Activated naive CD4-positive, alpha-beta T cell treated with anti-CD3 and anti-CD28 coated beads, Interleukin-2, amount 50 U/mL, for 72 hours (primary cell): Measurements from ENCODE around the gene CACNB4. TPM values are rescaled to one million over a fixed set of nuclear protein-coding genes. Genes with fewer than 3 reads are reported as not detected.
A peak's percentile ranks its signal among the peaks of the same experiment; 100 is the strongest.

Experiments
- ATAC-seq, 2 donors: fragments of 150-1000 bp; cut with Tn5 transposase; 2 replicates each; pipeline ENCODE4 v1.10.0; 2021; ENCODE audit warnings: mild to moderate bottlenecking in 2 of 2, moderate library complexity in 2 of 2
- DNase-seq, 2 donors: peaks; one replicate each; pipeline ENCODE4 v3.0.0; 2021 to 2022; ENCODE audit warnings: low spot score in 2 of 2
- H3K27ac Mint-ChIP-seq, 2 donors: one replicate each; pipeline ENCODE4 v1.8.0; 2022; ENCODE audit warnings: mild to moderate bottlenecking in 2 of 2, mixed read lengths in 2 of 2
- H3K36me3 Mint-ChIP-seq, 2 donors: one replicate each; pipeline ENCODE4 v1.8.0; 2022; ENCODE audit warnings: mixed read lengths in 2 of 2
- H3K9me3 Mint-ChIP-seq, 2 donors: one replicate each; pipeline ENCODE4 v1.8.0; 2022; ENCODE audit warnings: mixed read lengths in 2 of 2
- total RNA-seq, 2 donors: library from RNA; stranded (reverse); gene quantifications; one replicate each; pipeline ENCODE4 v1.2.3, GENCODE V29; 2022

The CACNB4 gene
- total RNA-seq, 2 donors from 2014 or later, result 0.32 to 1.5 TPM

GRCh38 chr2:151978709-151979108 lies 120.1 kb downstream of the CACNB4 start:
- Mint-ChIP-seq H3K36me3 (no peaks in the 10 kb centered on the region), H3K9me3 (no peaks in the 10 kb centered on the region), H3K27ac (peak overlapping the region in 1 of 2 donors; percentile 7)
- ATAC-seq (no peak), DNase-seq (no peak)

- Mint-ChIP-seq H3K36me3 (no peaks in the 10 kb centered on the region), H3K9me3 (no peaks in the 10 kb centered on the region), H3K27ac (no peak overlapping the region)
- ATAC-seq (no peak), DNase-seq (no peak)
These were observed 121.2 kb downstream of the CACNB4 start for GRCh38 chr2:151977631-151978030.

GRCh38 chr2:151976945-151977353 lies 121.9 kb downstream of the CACNB4 start:
- no peaks in the 10 kb centered on the region for H3K9me3 Mint-ChIP-seq
- DNase-seq (peak in 1 of 2 donors; percentile 23), ATAC-seq (peak; percentile 74 to 85)
- H3K36me3 Mint-ChIP-seq, result no peaks in the 10 kb centered on the region
- no peak overlapping the region for H3K27ac Mint-ChIP-seq

DNA sequence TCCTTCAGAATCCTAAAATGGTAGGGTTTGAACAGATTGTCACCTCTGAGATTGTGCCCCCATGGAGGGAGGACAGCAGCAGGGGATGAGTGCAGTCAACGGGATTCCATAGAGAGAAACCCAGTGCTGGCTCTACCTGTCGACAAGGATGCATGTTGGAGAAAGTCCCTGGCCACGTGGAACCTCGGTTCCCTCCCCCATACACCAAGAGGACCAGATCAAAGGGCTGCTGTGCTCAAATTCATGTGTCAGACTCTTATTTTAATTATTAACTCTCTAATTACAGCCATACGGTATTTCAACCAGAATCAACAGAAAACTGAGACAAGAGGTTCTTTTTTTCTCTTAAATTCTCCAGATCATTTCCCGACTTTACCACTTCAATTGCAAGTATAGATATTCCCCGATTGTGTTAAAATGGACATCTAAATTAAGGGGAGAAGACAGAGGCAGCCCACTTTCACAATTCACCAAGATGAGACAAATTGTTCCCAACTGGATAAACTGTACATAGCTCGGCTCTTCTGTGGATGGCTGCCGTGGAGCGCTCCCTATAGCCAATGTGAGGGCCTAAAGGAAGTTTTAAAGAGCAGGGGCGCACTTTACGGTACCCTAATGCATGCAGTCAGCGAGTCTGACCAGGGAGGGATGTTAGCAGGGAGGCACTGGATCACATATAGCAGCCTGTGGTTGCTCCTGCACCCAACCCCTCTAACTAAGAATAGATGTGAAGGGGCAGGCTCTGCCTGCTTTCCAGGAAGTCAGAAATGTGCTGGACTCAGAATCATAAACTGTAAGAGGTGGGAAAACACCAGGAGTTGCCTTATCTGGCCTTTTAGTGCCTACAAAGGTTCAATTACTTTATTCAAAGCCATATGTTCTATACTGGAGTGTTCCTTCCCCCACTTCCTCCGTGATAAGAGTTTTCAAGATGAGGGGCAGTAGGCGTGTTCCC lies 123.1 kb downstream of the CACNB4 start:
- H3K36me3 Mint-ChIP-seq, result no peaks in the 10 kb centered on the region
- ATAC-seq (no peak), DNase-seq (no peak)
- no peaks in the 10 kb centered on the region for H3K9me3 Mint-ChIP-seq
- H3K27ac Mint-ChIP-seq, result no peak overlapping the region

DNA sequence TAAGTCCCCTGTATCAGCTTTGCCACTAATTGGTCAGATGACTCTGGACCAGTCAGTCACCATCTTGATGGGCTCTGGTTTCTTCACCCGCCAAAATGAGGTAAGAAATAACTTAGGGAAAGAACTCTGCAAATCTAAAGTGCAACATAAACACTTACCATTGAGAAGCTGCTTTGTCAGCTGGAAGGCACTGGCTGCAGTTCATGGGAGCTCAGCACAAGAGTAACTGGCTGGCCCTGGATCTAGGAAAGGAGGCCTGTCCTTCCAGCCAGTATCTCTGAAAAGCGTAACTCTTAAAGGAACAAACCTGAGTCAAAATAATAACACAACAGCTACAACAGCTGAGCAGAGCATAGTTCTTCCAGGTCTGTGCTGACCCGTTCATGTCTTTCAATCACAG lies 123.9 kb downstream of the CACNB4 start:
- no peaks in the 10 kb centered on the region for H3K36me3 Mint-ChIP-seq
- DNase-seq, result no peak
- H3K9me3 Mint-ChIP-seq, result no peaks in the 10 kb centered on the region
- H3K27ac Mint-ChIP-seq, result no peak overlapping the region
- no peak for ATAC-seq

GRCh38 chr2:151973901-151974199 lies 125.0 kb downstream of the CACNB4 start:
- Mint-ChIP-seq H3K36me3 (no peaks in the 10 kb centered on the region), H3K9me3 (no peaks in the 10 kb centered on the region), H3K27ac (no peak overlapping the region)
- ATAC-seq (no peak), DNase-seq (no peak)

GRCh38 chr2:151973013-151973900 lies 125.6 kb downstream of the CACNB4 start:
- Mint-ChIP-seq H3K36me3 (no peaks in the 10 kb centered on the region), H3K9me3 (no peaks in the 10 kb centered on the region)
- ATAC-seq, result no peak

GRCh38 chr2:151972241-151973012 lies 126.4 kb downstream of the CACNB4 start:
- Mint-ChIP-seq H3K36me3 (no peaks in the 10 kb centered on the region), H3K27ac (no peak overlapping the region), H3K9me3 (no peaks in the 10 kb centered on the region)
- DNase-seq (no peak), ATAC-seq (no peak)

More at GRCh38 chr2:151973013-151973900, 125.6 kb downstream of the CACNB4 start:
- DNase-seq, result no peak
- H3K27ac Mint-ChIP-seq, result no peak overlapping the region

GRCh38 chr2:151971301-151972051 lies 127.4 kb downstream of the CACNB4 start:
- no peak for ATAC-seq

GRCh38 chr2:151968770-151969470 lies 129.9 kb downstream of the CACNB4 start:
- DNase-seq (no peak), ATAC-seq (no peak)
- Mint-ChIP-seq H3K9me3 (no peaks in the 10 kb centered on the region), H3K36me3 (no peaks in the 10 kb centered on the region), H3K27ac (no peak overlapping the region)

More at GRCh38 chr2:151971301-151972051, 127.4 kb downstream of the CACNB4 start:
- Mint-ChIP-seq H3K9me3 (no peaks in the 10 kb centered on the region), H3K27ac (no peak overlapping the region), H3K36me3 (no peaks in the 10 kb centered on the region)
- DNase-seq, result no peak

DNA sequence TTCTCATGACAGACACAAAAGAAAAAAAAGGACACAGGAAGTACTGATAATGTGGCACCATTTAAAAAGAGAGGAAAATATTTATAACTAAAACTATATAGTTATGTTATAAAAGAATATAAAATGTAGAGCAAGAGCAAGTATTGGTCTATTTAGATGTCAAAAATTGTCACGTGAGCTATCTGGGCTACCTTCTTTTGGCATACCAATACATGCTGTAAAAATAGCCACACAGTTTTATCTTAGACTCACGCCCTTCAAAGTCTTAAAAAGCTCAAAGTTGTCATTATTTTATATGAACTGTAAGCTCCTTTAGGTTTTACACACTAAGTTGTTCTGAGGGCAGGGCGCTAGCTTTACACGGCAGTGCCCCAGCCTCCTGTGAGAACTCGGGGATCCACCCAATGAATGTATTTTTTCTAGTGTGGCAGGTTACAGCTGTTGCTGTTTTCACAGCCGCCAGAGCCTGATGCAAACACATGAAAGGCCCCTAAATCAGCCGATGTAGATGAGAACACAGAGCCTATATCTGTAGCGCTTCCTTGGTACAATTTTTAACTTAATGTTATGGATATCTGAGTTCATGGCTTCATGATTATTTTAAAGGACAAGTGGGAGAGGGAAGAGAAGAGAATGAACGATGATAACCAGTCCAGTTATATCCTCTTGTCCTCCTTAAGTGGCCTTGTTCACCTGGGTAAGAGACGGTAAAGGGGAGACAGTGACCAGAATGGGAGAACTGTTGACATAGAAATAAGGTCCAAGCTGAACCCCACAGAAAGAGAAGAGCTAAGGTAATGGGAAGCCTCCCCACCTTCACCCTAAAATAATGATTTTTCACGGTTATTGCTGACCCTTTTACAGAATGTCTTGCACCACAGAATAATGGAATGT lies 130.8 kb downstream of the CACNB4 start:
- H3K36me3 Mint-ChIP-seq, result no peaks in the 10 kb centered on the region
- peak overlapping the region in 1 of 2 donors; percentile 57 for H3K27ac Mint-ChIP-seq
- no peak for ATAC-seq
- no peak for DNase-seq
- no peaks in the 10 kb centered on the region for H3K9me3 Mint-ChIP-seq

DNA sequence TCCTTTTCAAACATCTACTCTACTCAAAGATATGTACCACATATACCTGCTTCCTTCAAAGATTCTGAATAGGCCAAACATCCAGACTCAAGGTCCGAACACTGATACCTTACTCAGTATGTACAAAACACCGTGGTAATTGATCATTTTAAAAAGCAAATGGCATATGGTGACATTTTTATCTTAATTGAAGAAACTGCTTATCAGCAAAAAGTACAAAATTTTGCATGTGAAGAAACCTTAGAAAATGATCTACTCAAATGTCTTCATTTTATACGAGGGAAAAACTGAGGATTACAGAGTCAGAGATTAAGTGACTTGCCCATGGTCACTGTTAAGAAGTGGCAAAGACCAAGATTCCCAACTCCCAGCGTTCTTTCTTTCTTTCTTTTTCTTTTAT lies 133.0 kb downstream of the CACNB4 start:
- no peak for DNase-seq
- Mint-ChIP-seq H3K27ac (no peak overlapping the region), H3K9me3 (no peaks in the 10 kb centered on the region), H3K36me3 (no peaks in the 10 kb centered on the region)
- ATAC-seq, result no peak

DNA sequence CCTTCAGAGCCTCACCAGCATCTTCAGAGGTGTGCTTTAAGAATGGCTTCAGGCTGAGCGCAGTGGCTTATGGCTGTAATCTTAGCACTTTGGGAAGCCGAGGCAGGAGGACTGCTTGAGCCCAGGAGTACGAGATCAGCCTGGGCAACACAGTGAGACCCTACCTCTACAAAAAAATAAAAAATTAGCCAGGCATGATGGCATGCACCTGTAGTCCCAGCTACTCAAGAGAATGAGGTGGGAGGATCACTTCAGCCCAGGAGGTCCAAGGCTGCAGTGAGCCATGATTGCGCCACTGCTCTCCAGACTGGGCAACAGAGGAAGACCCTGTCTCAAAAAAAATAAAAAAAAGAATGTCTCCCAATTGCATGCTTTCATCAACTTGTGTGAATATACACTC lies 137.3 kb downstream of the CACNB4 start:
- DNase-seq, result no peak
- no peak for ATAC-seq
- no peaks in the 10 kb centered on the region for H3K36me3 Mint-ChIP-seq
- no peak overlapping the region for H3K27ac Mint-ChIP-seq
- no peaks in the 10 kb centered on the region for H3K9me3 Mint-ChIP-seq

DNA sequence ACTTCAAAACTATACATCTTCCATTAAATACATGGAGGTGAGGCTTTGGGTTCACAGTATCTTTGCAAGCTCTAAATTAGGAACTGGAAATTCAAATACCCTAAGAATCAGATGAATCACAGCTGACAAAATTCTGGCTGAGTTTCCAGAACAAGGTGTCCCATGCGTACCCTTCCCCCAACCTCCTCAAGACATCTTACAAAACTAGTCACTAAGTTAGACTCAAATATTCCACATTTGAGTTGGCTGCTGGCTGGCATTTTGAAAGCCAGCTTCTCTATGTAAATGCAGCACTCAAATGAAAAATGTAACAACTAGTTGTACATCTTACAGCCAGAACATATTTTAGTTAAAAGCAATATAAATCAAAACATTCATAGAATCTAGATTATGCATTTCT lies 139.6 kb downstream of the CACNB4 start:
- H3K27ac Mint-ChIP-seq, result no peak overlapping the region
- ATAC-seq (no peak), DNase-seq (no peak)

GRCh38 chr2:151953467-151953866 lies 145.4 kb downstream of the CACNB4 start:
- no peaks in the 10 kb centered on the region for H3K9me3 Mint-ChIP-seq
- ATAC-seq, result no peak
- H3K36me3 Mint-ChIP-seq, result no peaks in the 10 kb centered on the region
- no peak for DNase-seq
- no peak overlapping the region for H3K27ac Mint-ChIP-seq

More for the DNA sequence above, 139.6 kb downstream of the CACNB4 start:
- Mint-ChIP-seq H3K36me3 (no peaks in the 10 kb centered on the region), H3K9me3 (no peaks in the 10 kb centered on the region)
